Esophagus squamous epithelium (tissue), 5 donors: Measurements from ENCODE around the gene RPN1. TPM values are rescaled to one million over a fixed set of nuclear protein-coding genes. Genes with fewer than 3 reads are reported as not detected.
"Not testable (repeated sequence)": the region's sequence is repeated elsewhere in the genome, so short reads cannot be mapped to it uniquely, and the experiment has no call there.

Source experiments
- DNase-seq: peaks from one replicate; lab custom pipeline; 2025; lab: John Stamatoyannopoulos, UW
- H3K27ac ChIP-seq, 4 donors: fragments of 200-600 bp; sonication (generic); one replicate each; pipeline ENCODE4 v1.5.1; 2016 to 2019; ENCODE audit warnings: mild to moderate bottlenecking in 1 of 4
- H3K27me3 ChIP-seq, 4 donors: fragments of 200-600 bp; sonication (generic); 1 replicate in 3 of 4; 2 replicates in 1 of 4; pipeline versions ENCODE4 v1.5.1 to v1.6.0; 2017 to 2021; ENCODE audit warnings: antibody characterized with exemption in 1 of 4
- H3K36me3 ChIP-seq, 3 donors: fragments of 200-600 bp; sonication (generic); one replicate each; pipeline ENCODE4 v1.5.1; 2016 to 2019
- H3K4me1 ChIP-seq, 3 donors: fragments of 200-600 bp; sonication (generic); one replicate each; pipeline ENCODE4 v1.5.1; 2017 to 2019
- H3K4me3 ChIP-seq, 4 donors: fragments of 200-600 bp; sonication (generic); 1 replicate in 3 of 4; 2 replicates in 1 of 4; pipeline ENCODE4 v1.5.1; 2016 to 2019; ENCODE audit warnings: mild to moderate bottlenecking in 2 of 4, moderate library complexity in 1 of 4
- H3K9me3 ChIP-seq, 3 donors: fragments of 200-600 bp; sonication (generic); one replicate each; pipeline ENCODE4 v1.5.1; 2016 to 2019
- CTCF ChIP-seq, 6 experiments: fragments of 450-650 bp in 4 of 6; fragments of 200-600 bp in 2 of 6; sonication (generic) in 2 of 6; IDR thresholded peaks; one replicate each; pipeline ENCODE4 v1.5.1; 2016 to 2019; ENCODE audit warnings: antibody characterized with exemption in 6 of 6, mild to moderate bottlenecking in 4 of 6, moderate library complexity in 4 of 6
- POLR2A ChIP-seq, 4 donors: fragments of 450-650 bp; IDR thresholded peaks; one replicate each; pipeline ENCODE4 v1.6.1; 2017; ENCODE audit warnings: antibody characterized with exemption in 4 of 4, mild to moderate bottlenecking in 4 of 4, moderate library complexity in 3 of 4
- WGBS, 2 donors: methylation state at CpG; one replicate each; pipeline ENCODE4 v1.1.5; 2018; 5-methylcytosine and 5-hydroxymethylcytosine counted together
- intact Hi-C: fragments of 100-400 bp; cut with DNase I; formaldehyde crosslinking; loops from one replicate; pipeline ENCODE4 v1.15.0; 2022
- total RNA-seq, 4 donors: library from RNA; depleted of rRNA; stranded (reverse); fragments of >200 nt; gene quantifications; one replicate each; pipeline ENCODE4 v1.1.0, GENCODE V29; 2016
- donor health status: DM: yes; HTN: yes; CAD: no.

The RPN1 gene
- total RNA-seq, 4 donors from 2014 or later = 126 to 228 (median 182) TPM

GRCh38 chr3:128667641-128668040 is 17.0 kb upstream of the RPN1 start:
- intact Hi-C loops = no loop called here
- no peaks in the 10 kb centered on the region for H3K4me1 ChIP-seq
- no peak overlapping the region for H3K4me3 ChIP-seq
- H3K27ac ChIP-seq = no peak overlapping the region
- no peaks in the 10 kb centered on the region for H3K9me3 ChIP-seq
- TF ChIP-seq POLR2A (IDR thresholded peaks at IDR 0.05) (no peak), CTCF (IDR thresholded peaks at IDR 0.05) (no peak)
- no peaks in the 10 kb centered on the region for H3K27me3 ChIP-seq
- no peak for DNase-seq
- WGBS, 2 donors = 71 to 94% methylated on average over 3 of the region's 3 CpGs
- H3K36me3 ChIP-seq = no peaks in the 10 kb centered on the region

- DNase-seq = no peak
- Histone ChIP-seq H3K27me3 (no peaks in the 10 kb centered on the region), H3K27ac (no peak overlapping the region), H3K4me1 (no peaks in the 10 kb centered on the region), H3K9me3 (no peaks in the 10 kb centered on the region), H3K36me3 (no peaks in the 10 kb centered on the region), H3K4me3 (no peak overlapping the region)
- intact Hi-C loops = no loop called here
- 68 to 69% methylated on average over 8 to 11 of the region's 11 CpGs for WGBS, 2 donors
- TF ChIP-seq POLR2A (IDR thresholded peaks at IDR 0.05) (no peak), CTCF (IDR thresholded peaks at IDR 0.05) (no peak)
Measured at GRCh38 chr3:128665362-128666021, 14.9 kb upstream of the RPN1 start.

- DNase-seq = no peak
- no peak for TF ChIP-seq POLR2A (IDR thresholded peaks at IDR 0.05)
- TF ChIP-seq CTCF (IDR thresholded peaks at IDR 0.05) = no peak
- WGBS, 2 donors = 70 to 72% methylated on average over 4 of the region's 4 CpGs
- Histone ChIP-seq H3K27ac (no peak overlapping the region), H3K27me3 (no peaks in the 10 kb centered on the region), H3K36me3 (no peaks in the 10 kb centered on the region), H3K4me3 (no peak overlapping the region), H3K4me1 (no peaks in the 10 kb centered on the region), H3K9me3 (no peaks in the 10 kb centered on the region)
- intact Hi-C loops = no loop called here
Measured at GRCh38 chr3:128663151-128663550, 12.5 kb upstream of the RPN1 start.

- no peak for TF ChIP-seq POLR2A (IDR thresholded peaks at IDR 0.05)
- TF ChIP-seq CTCF (IDR thresholded peaks at IDR 0.05) = no peak
- no peak for DNase-seq
- intact Hi-C loops = no loop called here
- H3K36me3 ChIP-seq = no peaks in the 10 kb centered on the region
- H3K4me1 ChIP-seq = peaks cover 0 to 14% (median 0%) of the 10 kb centered on the region in 3 donors
- no peaks in the 10 kb centered on the region for H3K9me3 ChIP-seq
- H3K27me3 ChIP-seq = no peaks in the 10 kb centered on the region
- H3K4me3 ChIP-seq = no peak overlapping the region
- no peak overlapping the region for H3K27ac ChIP-seq
- 72 to 76% methylated on average over 3 of the region's 3 CpGs for WGBS, 2 donors
Measured at GRCh38 chr3:128655531-128655930, 4.9 kb upstream of the RPN1 start.

DNA sequence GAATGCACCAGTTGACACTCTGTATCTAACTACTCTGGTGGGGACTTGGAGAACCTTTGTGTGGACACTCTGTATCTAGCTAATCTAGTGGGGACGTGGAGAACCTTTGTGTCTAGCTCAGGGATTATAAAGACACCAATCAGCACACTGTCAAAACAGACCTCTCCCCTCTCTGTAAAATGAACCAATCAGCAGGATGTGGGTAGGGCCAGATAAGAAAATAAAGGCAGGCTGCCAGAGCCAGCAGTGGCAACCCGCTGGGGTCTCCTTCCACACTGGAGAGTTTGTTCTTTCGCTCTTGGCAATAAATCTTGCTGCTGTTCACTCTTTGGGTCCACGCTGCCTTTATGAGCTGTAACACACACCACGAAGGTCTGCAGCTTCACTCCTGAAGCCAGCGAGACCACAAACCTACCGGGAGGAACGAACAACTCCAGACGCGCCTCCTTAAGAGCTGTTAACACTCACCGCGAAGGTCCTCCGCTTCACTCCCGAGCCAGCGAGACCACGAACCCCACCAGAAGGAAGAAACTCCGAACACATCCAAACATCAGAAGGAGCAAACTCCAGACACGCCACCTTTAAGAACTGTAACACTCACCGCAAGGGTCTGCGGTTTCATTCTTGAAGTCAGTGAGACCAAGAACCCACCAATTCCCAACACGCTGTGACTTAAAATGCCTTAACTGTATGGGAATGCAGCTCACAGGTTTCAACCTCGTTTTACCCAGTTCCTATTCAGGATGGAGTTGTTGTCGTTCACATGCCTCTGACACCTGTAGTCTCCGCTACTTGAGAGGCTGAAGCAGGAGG is 3.6 kb upstream of the RPN1 start:
- not testable (repeated sequence) for DNase-seq

More for the DNA sequence above, 3.6 kb upstream of the RPN1 start:
- peak overlapping the region in 1 of 4 donors; percentile 23 for H3K4me3 ChIP-seq
- WGBS, 2 donors = 67 to 76% methylated on average over 13 to 22 of the region's 24 CpGs
- intact Hi-C loops, H3K9me3 ChIP-seq, H3K27ac ChIP-seq, H3K27me3 ChIP-seq, H3K36me3 ChIP-seq: not testable (repeated sequence)
- H3K4me1 ChIP-seq = peaks cover 0 to 19% (median 0%) of the 10 kb centered on the region in 3 donors
